Body of pancreas (tissue), 4 donors: ENCODE measurements around the gene GRB10.

Experiments
- POLR2A ChIP-seq, 3 donors: fragments of 450-650 bp; IDR thresholded peaks; one replicate each; pipeline ENCODE4 v1.6.1; 2016; ENCODE audit warnings: antibody characterized with exemption in 3 of 3, mild to moderate bottlenecking in 2 of 3
- TF ChIP-seq, protein P1 (sequence below), 7 experiments: fragments of 450-650 bp in 4 of 7; fragments of 200-600 bp in 3 of 7; sonication (generic) in 3 of 7; IDR thresholded peaks; one replicate each; pipeline ENCODE4 v1.5.1; 2016 to 2019; ENCODE audit warnings: antibody characterized with exemption in 7 of 7

DNA sequence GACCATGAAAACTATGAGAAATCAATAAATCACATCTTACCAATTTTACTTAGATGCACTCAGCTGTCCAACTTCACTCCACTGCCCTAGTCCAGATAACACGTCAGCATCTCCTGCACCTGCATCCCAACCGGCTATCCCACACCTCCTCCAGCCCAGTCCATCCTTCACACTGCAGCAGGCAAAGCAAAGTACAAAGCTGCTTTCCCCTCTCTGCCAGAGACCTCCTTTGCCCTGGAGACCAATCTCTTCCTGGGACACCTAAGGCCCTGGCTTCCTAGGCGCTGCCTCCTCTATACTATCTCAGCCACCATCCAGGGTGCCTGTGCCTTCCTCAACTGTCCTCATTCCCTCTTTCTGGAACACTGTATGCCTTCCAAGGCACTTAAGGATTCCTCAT, 127.2 kb downstream of the GRB10 start:
- TF ChIP-seq, protein P1, sequence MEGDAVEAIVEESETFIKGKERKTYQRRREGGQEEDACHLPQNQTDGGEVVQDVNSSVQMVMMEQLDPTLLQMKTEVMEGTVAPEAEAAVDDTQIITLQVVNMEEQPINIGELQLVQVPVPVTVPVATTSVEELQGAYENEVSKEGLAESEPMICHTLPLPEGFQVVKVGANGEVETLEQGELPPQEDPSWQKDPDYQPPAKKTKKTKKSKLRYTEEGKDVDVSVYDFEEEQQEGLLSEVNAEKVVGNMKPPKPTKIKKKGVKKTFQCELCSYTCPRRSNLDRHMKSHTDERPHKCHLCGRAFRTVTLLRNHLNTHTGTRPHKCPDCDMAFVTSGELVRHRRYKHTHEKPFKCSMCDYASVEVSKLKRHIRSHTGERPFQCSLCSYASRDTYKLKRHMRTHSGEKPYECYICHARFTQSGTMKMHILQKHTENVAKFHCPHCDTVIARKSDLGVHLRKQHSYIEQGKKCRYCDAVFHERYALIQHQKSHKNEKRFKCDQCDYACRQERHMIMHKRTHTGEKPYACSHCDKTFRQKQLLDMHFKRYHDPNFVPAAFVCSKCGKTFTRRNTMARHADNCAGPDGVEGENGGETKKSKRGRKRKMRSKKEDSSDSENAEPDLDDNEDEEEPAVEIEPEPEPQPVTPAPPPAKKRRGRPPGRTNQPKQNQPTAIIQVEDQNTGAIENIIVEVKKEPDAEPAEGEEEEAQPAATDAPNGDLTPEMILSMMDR (IDR thresholded peaks at IDR 0.05), result no peak
- TF ChIP-seq POLR2A (IDR thresholded peaks at IDR 0.05), result no peak
